GM20000 (cell line): ENCODE measurements around the gene IMMT.
"Not testable (repeated sequence)": the region's sequence is repeated elsewhere in the genome, so short reads cannot be mapped to it uniquely, and the experiment has no call there.

Experiments
- DNase-seq: peaks from one replicate; pipeline ENCODE4 v3.0.0; 2012; ENCODE audit warnings: low spot score
- CTCF ChIP-seq: IDR thresholded peaks from 2 replicates; pipeline ENCODE4 v1.5.1; 2012; ENCODE audit warnings: mild to moderate bottlenecking, control low read depth; ENCODE audit errors: extremely low read depth, missing control alignments

IMMT gene

GRCh38 chr2:86195055-86195807 is at the start of gene IMMT:
IMMT (minus strand) TSS chr2:86195462; CDS start chr2:86195382, 80 bp downstream.
- TF ChIP-seq CTCF = no peak
- DNase-seq = peak; percentile 88

GRCh38 chr2:86244781-86245180 is 49.5 kb upstream of the IMMT start:
- DNase-seq = not testable (repeated sequence)

GRCh38 chr2:86243950-86244733 is 48.9 kb upstream of the IMMT start:
- no peak for TF ChIP-seq CTCF
- peak; percentile 52 for DNase-seq

GRCh38 chr2:86243272-86243671 is 48.0 kb upstream of the IMMT start:
- no peak for TF ChIP-seq CTCF
- DNase-seq = no peak

- no peak for TF ChIP-seq CTCF
These were observed 46.3 kb upstream of the IMMT start for GRCh38 chr2:86241611-86242010.

GRCh38 chr2:86240251-86240650 is 45.0 kb upstream of the IMMT start:
- DNase-seq = no peak
- no peak for TF ChIP-seq CTCF

More at GRCh38 chr2:86241611-86242010, 46.3 kb upstream of the IMMT start:
- DNase-seq = no peak

- DNase-seq = no peak
- TF ChIP-seq CTCF = no peak
These were observed 44.5 kb upstream of the IMMT start for GRCh38 chr2:86239745-86240144.
